Endodermal cell (in vitro differentiated cells): Measurements from ENCODE around the gene PTN. TPM values are rescaled to one million over a fixed set of nuclear protein-coding genes. Genes with fewer than 3 reads are reported as not detected.

Source experiments
- DNase-seq: peaks from one replicate; pipeline ENCODE4 v3.0.0-alpha.2; 2017
- H3K27ac ChIP-seq: 2 replicates; pipeline ENCODE4 v1.5.1; 2013; ENCODE audit warnings: mild to moderate bottlenecking, low read depth, low read length, moderate library complexity
- H3K27me3 ChIP-seq: 2 replicates; pipeline ENCODE4 v1.6.1; 2013; ENCODE audit warnings: mild to moderate bottlenecking, low read length, moderate library complexity; ENCODE audit not compliant: insufficient read depth, control insufficient read depth, poor library complexity, severe bottlenecking
- H3K36me3 ChIP-seq: 2 replicates; pipeline ENCODE4 v1.7.0; 2013; ENCODE audit warnings: mild to moderate bottlenecking, low read length, moderate library complexity; ENCODE audit not compliant: control insufficient read depth, insufficient read depth
- H3K4me1 ChIP-seq: one replicate; pipeline ENCODE4 v1.7.0; 2013; ENCODE audit warnings: low read length; ENCODE audit not compliant: control insufficient read depth, insufficient read depth
- H3K4me3 ChIP-seq: 2 replicates; pipeline ENCODE4 v1.5.1; 2013; ENCODE audit warnings: mild to moderate bottlenecking, low read length, moderate library complexity
- H3K9ac ChIP-seq: 2 replicates; pipeline ENCODE4 v1.6.1; 2013; ENCODE audit warnings: mild to moderate bottlenecking, low read length, moderate library complexity; ENCODE audit not compliant: poor library complexity, severe bottlenecking; ENCODE audit errors: extremely low read depth
- H3K9me3 ChIP-seq: 2 replicates; pipeline ENCODE4 v1.6.1; 2013; ENCODE audit warnings: mild to moderate bottlenecking, low read length, moderate library complexity; ENCODE audit not compliant: control insufficient read depth
- H3K27ac Mint-ChIP-seq: 2 replicates; pipeline ENCODE4 v1.8.0; 2020; ENCODE audit warnings: mixed read lengths
- H3K27me3 Mint-ChIP-seq: 2 replicates; pipeline ENCODE4 v1.8.0; 2021; ENCODE audit warnings: mild to moderate bottlenecking, mixed read lengths; ENCODE audit not compliant: insufficient read depth
- H3K36me3 Mint-ChIP-seq: 2 replicates; pipeline ENCODE4 v1.8.0; 2020; ENCODE audit warnings: low read depth, mixed read lengths
- H3K4me1 Mint-ChIP-seq: 2 replicates; pipeline ENCODE4 v1.8.0; 2020; ENCODE audit warnings: mixed read lengths
- H3K4me3 Mint-ChIP-seq: 2 replicates; pipeline ENCODE4 v1.8.0; 2020; ENCODE audit warnings: mild to moderate bottlenecking, moderate library complexity, mixed read lengths
- H3K9me3 Mint-ChIP-seq: 2 replicates; pipeline ENCODE4 v1.8.0; 2020; ENCODE audit warnings: mild to moderate bottlenecking, mixed read lengths
- CTCF ChIP-seq: fragments of 200-600 bp; sonication (generic); conservative IDR thresholded peaks from 2 replicates; pipeline ENCODE4 v1.5.0; 2021; ENCODE audit warnings: antibody characterized with exemption, mild to moderate bottlenecking
- WGBS, 2 experiments: methylation state at CpG; one replicate each; pipeline versions ENCODE4 v1.1.5 to v1.1.7; 2013; ENCODE audit warnings: missing lambda C conversion rate in 2 of 2, mixed read lengths in 1 of 2; ENCODE audit not compliant: insufficient coverage in 1 of 2, insufficient read length in 1 of 2; 5-methylcytosine and 5-hydroxymethylcytosine counted together
- total RNA-seq, 2 donors: library from RNA; stranded (reverse); fragmentation: NEBNext Ultra II Directional in 1 of 2; extraction: Animal tissue kit (Norgen Biotek cat#: 25700) in 1 of 2; gene quantifications; 2 replicates in 1 of 2; 3 replicates in 1 of 2; pipeline ENCODE4 v1.2.1, GENCODE V29; 2021

The PTN gene
- total RNA-seq, 2 donors from 2014 or later, result 4.8 to 5.6 TPM

GRCh38 chr7:137331378-137331777 lies 12.2 kb downstream of the PTN start:
- no peak overlapping the region for H3K27ac ChIP-seq
- H3K36me3 ChIP-seq, result no peaks in the 10 kb centered on the region
- Mint-ChIP-seq H3K4me3 (no peak overlapping the region), H3K4me1 (peaks cover 1% of the 10 kb centered on the region), H3K36me3 (no peaks in the 10 kb centered on the region), H3K27me3 (no peaks in the 10 kb centered on the region), H3K27ac (no peak overlapping the region), H3K9me3 (no peaks in the 10 kb centered on the region)
- H3K4me1 ChIP-seq, result no peaks in the 10 kb centered on the region
- 78 to 88% methylated on average over 5 to 8 of the region's 8 CpGs for WGBS, 2 experiments
- H3K9ac ChIP-seq, result no peak overlapping the region
- no peaks in the 10 kb centered on the region for H3K27me3 ChIP-seq
- TF ChIP-seq CTCF, result no peak
- H3K9me3 ChIP-seq, result no peaks in the 10 kb centered on the region
- H3K4me3 ChIP-seq, result no peak overlapping the region
- DNase-seq, result no peak

- Mint-ChIP-seq H3K36me3 (no peaks in the 10 kb centered on the region), H3K27ac (no peak overlapping the region), H3K27me3 (no peaks in the 10 kb centered on the region), H3K4me1 (peaks cover 6% of the 10 kb centered on the region), H3K4me3 (no peak overlapping the region), H3K9me3 (no peaks in the 10 kb centered on the region)
- H3K4me1 ChIP-seq, result peaks cover 3% of the 10 kb centered on the region
- no peak for TF ChIP-seq CTCF
- H3K9me3 ChIP-seq, result no peaks in the 10 kb centered on the region
- 85 to 93% methylated on average over 1 of the region's 1 CpG for WGBS, 2 experiments
- H3K9ac ChIP-seq, result no peak overlapping the region
- H3K27me3 ChIP-seq, result no peaks in the 10 kb centered on the region
- H3K36me3 ChIP-seq, result no peaks in the 10 kb centered on the region
- no peak overlapping the region for H3K4me3 ChIP-seq
- H3K27ac ChIP-seq, result no peak overlapping the region
- DNase-seq, result no peak
These were observed 14.1 kb downstream of the PTN start for GRCh38 chr7:137329411-137329810.

- Histone ChIP-seq H3K9me3 (no peaks in the 10 kb centered on the region), H3K4me1 (peaks cover 3% of the 10 kb centered on the region), H3K4me3 (no peak overlapping the region), H3K9ac (no peak overlapping the region), H3K36me3 (no peaks in the 10 kb centered on the region), H3K27ac (peak overlapping the region; percentile 27), H3K27me3 (no peaks in the 10 kb centered on the region)
- WGBS, 2 experiments, result 65 to 84% methylated on average over 3 to 5 of the region's 5 CpGs
- DNase-seq, result no peak
- TF ChIP-seq CTCF, result no peak
- Mint-ChIP-seq H3K36me3 (no peaks in the 10 kb centered on the region), H3K4me1 (peaks cover 6% of the 10 kb centered on the region), H3K27me3 (no peaks in the 10 kb centered on the region), H3K27ac (no peak overlapping the region), H3K4me3 (no peak overlapping the region), H3K9me3 (no peaks in the 10 kb centered on the region)
These were observed 15.0 kb downstream of the PTN start for GRCh38 chr7:137328373-137329120.
